ENCODE results near the gene UGT1A5. TPM values are rescaled to one million over a fixed set of nuclear protein-coding genes. Genes with fewer than 3 reads are reported as not detected.

Gene UGT1A5
- total RNA-seq, 1 donor from 2014 or later: 1.2 TPM

DNA sequence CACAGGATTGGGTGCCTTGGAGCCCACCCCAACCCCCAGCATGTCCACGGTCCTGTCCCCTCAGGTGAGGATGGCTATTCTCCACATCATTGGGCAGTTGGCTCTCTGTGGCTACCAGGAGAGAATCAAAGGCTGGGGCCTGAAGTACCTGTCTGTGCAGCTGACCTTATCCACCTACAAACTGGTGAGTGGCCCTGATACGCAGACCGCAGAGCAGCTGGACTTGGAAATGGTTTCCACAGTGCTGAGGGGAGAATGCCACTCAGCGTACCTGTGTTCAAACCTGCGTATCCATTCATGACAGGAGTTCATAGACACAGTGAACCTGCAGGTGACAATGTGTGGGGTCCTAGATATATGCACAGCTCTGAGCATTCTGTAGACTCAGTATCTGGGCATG lies 87.0 kb downstream of the UGT1A5 start:
- Histone ChIP-seq H3K27me3 (no peaks in the 10 kb centered on the region), H3K9me3 (no peaks in the 10 kb centered on the region), H3K36me3 (no peaks in the 10 kb centered on the region), H3K4me3 (no peak overlapping the region), H3K4me1 (no peaks in the 10 kb centered on the region), H3K27ac (no peak overlapping the region)
- peak in 1 of 2 donors; percentile 49 for DNase-seq (ENCODE audit: extremely low spot score in 2 of 2)
- intact Hi-C loops (cut with DNase I): no loop called here
- TF ChIP-seq, protein P1, sequence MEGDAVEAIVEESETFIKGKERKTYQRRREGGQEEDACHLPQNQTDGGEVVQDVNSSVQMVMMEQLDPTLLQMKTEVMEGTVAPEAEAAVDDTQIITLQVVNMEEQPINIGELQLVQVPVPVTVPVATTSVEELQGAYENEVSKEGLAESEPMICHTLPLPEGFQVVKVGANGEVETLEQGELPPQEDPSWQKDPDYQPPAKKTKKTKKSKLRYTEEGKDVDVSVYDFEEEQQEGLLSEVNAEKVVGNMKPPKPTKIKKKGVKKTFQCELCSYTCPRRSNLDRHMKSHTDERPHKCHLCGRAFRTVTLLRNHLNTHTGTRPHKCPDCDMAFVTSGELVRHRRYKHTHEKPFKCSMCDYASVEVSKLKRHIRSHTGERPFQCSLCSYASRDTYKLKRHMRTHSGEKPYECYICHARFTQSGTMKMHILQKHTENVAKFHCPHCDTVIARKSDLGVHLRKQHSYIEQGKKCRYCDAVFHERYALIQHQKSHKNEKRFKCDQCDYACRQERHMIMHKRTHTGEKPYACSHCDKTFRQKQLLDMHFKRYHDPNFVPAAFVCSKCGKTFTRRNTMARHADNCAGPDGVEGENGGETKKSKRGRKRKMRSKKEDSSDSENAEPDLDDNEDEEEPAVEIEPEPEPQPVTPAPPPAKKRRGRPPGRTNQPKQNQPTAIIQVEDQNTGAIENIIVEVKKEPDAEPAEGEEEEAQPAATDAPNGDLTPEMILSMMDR (IDR thresholded peaks at IDR 0.05): no peak
- TF ChIP-seq POLR2AphosphoS5 (IDR thresholded peaks at IDR 0.05; ENCODE audit: insufficient read depth in 1 of 2, low read depth in 1 of 2) (no peak), POLR2A (IDR thresholded peaks at IDR 0.05) (no peak)

DNA sequence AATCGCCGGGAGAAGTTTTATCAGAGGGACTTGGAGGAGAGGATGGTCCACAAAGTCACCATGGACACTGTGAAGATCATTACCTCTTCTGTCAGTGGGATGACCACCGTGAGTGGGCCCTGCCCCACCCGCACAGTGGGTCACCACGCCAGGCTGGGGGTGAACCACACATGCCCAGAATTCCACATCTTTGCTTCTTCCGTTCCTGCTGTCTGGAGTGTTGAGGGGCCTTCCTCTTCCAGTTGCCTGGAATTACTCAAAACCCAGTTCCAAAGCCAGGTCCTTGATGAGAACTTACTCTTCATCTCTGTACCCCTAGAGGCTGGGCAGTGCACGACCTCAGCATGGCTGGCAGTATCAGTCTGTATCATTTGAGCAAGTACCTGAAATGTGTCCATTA lies 87.5 kb downstream of the UGT1A5 start:
- H3K9me3 ChIP-seq: no peaks in the 10 kb centered on the region
- TF ChIP-seq POLR2AphosphoS5 (IDR thresholded peaks at IDR 0.05; ENCODE audit: insufficient read depth in 1 of 2, low read depth in 1 of 2) (no peak), POLR2A (IDR thresholded peaks at IDR 0.05) (no peak)
- TF ChIP-seq, protein P1 (IDR thresholded peaks at IDR 0.05): no peak
- H3K27ac ChIP-seq: no peak overlapping the region
- H3K36me3 ChIP-seq: no peaks in the 10 kb centered on the region
- H3K27me3 ChIP-seq: no peaks in the 10 kb centered on the region
- intact Hi-C loops (cut with DNase I): no loop called here
- H3K4me1 ChIP-seq: no peaks in the 10 kb centered on the region
- H3K4me3 ChIP-seq: no peak overlapping the region
- no peak for DNase-seq (ENCODE audit: extremely low spot score in 2 of 2)

DNA sequence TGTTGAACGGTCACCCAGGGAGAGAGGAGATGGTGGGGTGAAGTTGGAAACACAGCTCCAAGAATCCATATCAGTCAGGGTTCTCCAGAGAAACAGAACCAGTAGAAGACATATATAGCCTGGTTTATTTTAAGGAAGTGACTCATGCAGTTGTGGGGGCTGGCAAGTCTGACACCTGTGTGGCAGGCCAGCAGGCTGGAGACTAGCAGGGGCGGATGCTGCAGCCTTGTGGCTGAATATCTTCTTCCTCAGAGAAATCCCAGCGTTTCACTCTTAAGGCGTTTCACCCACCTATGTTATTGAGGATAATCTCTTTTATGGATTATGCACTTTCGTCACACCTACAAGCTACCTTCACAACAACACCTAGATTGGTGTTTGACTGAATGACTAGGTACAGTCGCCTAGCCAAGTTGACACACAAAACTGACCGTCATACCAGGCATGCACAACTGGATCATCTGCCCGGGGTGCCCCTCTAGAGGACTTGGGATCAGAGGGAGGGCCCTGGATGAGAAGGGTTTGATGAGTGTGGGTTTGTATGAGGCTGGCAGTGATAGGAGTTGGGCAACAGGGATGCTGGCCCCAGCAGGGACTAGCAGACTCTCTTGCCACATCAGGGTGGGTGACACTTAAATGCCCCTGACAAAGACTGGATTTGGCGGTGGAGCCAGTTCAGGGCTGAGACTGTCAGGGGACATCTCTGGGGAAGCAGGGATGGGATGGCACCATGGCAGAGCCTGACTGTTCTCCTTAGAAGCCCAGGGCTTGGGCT lies 88.8 kb downstream of the UGT1A5 start:
- H3K4me1 ChIP-seq: no peaks in the 10 kb centered on the region
- TF ChIP-seq POLR2AphosphoS5 (IDR thresholded peaks at IDR 0.05; ENCODE audit: insufficient read depth in 1 of 2, low read depth in 1 of 2): no peak
- TF ChIP-seq POLR2A (IDR thresholded peaks at IDR 0.05): no peak
- TF ChIP-seq, protein P1 (IDR thresholded peaks at IDR 0.05): no peak
- H3K27ac ChIP-seq: no peak overlapping the region
- no peak overlapping the region for H3K4me3 ChIP-seq
- no peaks in the 10 kb centered on the region for H3K36me3 ChIP-seq
- peak in 1 of 2 donors; percentile 79 for DNase-seq (ENCODE audit: extremely low spot score in 2 of 2)
- H3K9me3 ChIP-seq: no peaks in the 10 kb centered on the region
- intact Hi-C loops (cut with DNase I): no loop called here
- H3K27me3 ChIP-seq: no peaks in the 10 kb centered on the region

DNA sequence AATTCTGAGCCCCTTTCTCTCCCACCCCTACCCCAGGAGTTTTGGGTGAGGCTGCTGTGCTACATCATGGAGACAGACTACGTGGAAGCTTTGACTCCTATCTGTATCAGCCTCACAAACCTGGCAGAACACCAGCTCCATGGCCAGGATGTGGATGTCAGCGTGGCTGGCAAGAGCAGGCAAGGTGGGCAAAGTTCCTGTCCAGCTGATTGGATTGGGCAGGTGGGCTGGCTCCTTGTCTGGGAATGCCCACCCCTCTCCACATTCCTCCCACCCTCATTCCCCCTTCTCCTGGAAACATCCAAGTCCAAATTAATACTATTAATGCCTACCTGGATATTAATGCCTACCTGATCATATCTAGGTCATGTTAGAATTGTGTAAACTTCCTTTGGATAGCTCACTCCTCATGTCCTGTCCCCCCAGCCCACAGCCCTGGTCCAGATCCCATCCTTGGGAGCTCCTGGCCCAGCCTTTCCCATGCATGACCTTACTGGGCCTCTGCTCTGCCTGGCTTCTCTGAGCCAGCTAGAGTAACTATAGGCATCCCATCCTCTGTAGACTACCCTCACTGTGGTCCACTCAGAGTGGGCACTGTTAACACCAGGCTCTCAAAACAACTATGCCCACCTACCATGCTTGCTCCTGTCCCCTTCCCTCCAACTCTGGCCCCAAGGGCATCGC lies 89.6 kb downstream of the UGT1A5 start:
- H3K27me3 ChIP-seq: no peaks in the 10 kb centered on the region

DNA sequence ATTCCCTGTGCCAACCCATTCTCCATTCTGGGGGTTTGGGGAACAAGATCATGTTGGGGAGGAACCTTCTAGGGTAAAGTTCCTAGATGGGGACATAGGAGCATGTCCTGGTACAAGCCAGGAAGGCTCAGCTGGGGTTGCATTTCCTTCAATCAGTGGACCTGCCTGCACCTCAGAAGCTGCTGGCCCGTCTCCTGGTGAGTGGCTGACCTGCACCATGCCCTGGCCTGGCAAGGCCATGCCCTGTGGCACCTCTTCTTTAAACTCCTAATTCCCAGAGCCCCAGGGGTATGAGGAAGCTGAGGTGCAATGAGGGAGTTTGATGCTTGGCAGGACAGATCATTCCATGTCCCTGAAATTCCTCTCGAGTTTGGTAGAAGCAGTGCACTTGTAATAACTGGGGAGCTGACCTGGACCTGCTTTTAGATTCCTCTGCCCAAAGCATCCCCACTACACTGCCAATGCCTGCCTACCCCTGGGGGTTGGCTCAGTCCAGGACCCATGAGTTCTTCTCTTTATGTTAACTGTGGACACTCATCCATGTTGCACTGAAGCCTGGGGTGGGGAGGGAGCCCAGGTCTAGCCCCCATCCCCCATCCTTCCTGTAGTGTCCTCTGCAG lies 90.7 kb downstream of the UGT1A5 start:
- H3K27me3 ChIP-seq: no peaks in the 10 kb centered on the region
- H3K9me3 ChIP-seq: no peaks in the 10 kb centered on the region
- H3K4me1 ChIP-seq: no peaks in the 10 kb centered on the region
- intact Hi-C loops (cut with DNase I): no loop called here
- DNase-seq (ENCODE audit: extremely low spot score in 2 of 2): no peak
- H3K27ac ChIP-seq: no peak overlapping the region
- TF ChIP-seq, protein P1 (IDR thresholded peaks at IDR 0.05): no peak
- no peak overlapping the region for H3K4me3 ChIP-seq
- H3K36me3 ChIP-seq: no peaks in the 10 kb centered on the region

More for the DNA sequence above, 89.6 kb downstream of the UGT1A5 start:
- TF ChIP-seq POLR2A (IDR thresholded peaks at IDR 0.05): no peak
- intact Hi-C loops (cut with DNase I): no loop called here
- no peaks in the 10 kb centered on the region for H3K9me3 ChIP-seq
- no peaks in the 10 kb centered on the region for H3K36me3 ChIP-seq
- no peak overlapping the region for H3K27ac ChIP-seq
- no peaks in the 10 kb centered on the region for H3K4me1 ChIP-seq
- H3K4me3 ChIP-seq: no peak overlapping the region
- no peak for DNase-seq (ENCODE audit: extremely low spot score in 2 of 2)

Data from vagina (tissue), 2 donors.